Pulmonary artery endothelial cell (primary cell): ENCODE results near the gene ARF1. TPM values are rescaled to one million over a fixed set of nuclear protein-coding genes. Genes with fewer than 3 reads are reported as not detected.

ENCODE experiments used
- DNase-seq: peaks from one replicate; pipeline ENCODE4 v3.0.0-alpha.2; 2011; ENCODE audit warnings: low read depth, low spot score
- total RNA-seq: library from RNA; depleted of rRNA; stranded (reverse); fragments of >200 nt; gene quantifications from 2 replicates; pipeline ENCODE4 v1.2.3, GENCODE V29; 2014

ARF1 gene
- total RNA-seq, 1 donor from 2014 or later = 379 TPM

- DNase-seq = no peak
Measured at GRCh38 chr1:228048659-228049298, 33.7 kb upstream of the ARF1 start.

- no peak for DNase-seq
Measured at GRCh38 chr1:228050571-228051231, 31.8 kb upstream of the ARF1 start.

GRCh38 chr1:228058172-228058948 is 24.1 kb upstream of the ARF1 start:
- DNase-seq = no peak

- DNase-seq = no peak
Measured at GRCh38 chr1:228058949-228059633, 23.4 kb upstream of the ARF1 start.

GRCh38 chr1:228059634-228060457 is 22.7 kb upstream of the ARF1 start:
- DNase-seq = no peak

GRCh38 chr1:228060458-228061190 is 21.9 kb upstream of the ARF1 start:
- DNase-seq = no peak

- DNase-seq = no peak
Measured at GRCh38 chr1:228061411-228062084, 21.0 kb upstream of the ARF1 start.

GRCh38 chr1:228062085-228062791 is 20.3 kb upstream of the ARF1 start:
- no peak for DNase-seq

GRCh38 chr1:228062812-228063211 is 19.7 kb upstream of the ARF1 start:
- DNase-seq = no peak

GRCh38 chr1:228063251-228064191 is 19.0 kb upstream of the ARF1 start:
- DNase-seq = no peak

GRCh38 chr1:228064296-228064695 is 18.2 kb upstream of the ARF1 start:
- DNase-seq = no peak

GRCh38 chr1:228064741-228065542 is 17.6 kb upstream of the ARF1 start:
- no peak for DNase-seq

GRCh38 chr1:228065543-228066347 is 16.8 kb upstream of the ARF1 start:
- DNase-seq = no peak

GRCh38 chr1:228066416-228066815 is 16.1 kb upstream of the ARF1 start:
- DNase-seq = no peak

GRCh38 chr1:228066891-228067654 is 15.4 kb upstream of the ARF1 start:
- no peak for DNase-seq

- DNase-seq = no peak
Measured at GRCh38 chr1:228068359-228068758, 14.1 kb upstream of the ARF1 start.
